ENCODE data around the gene EPHA8. TPM values are rescaled to one million over a fixed set of nuclear protein-coding genes. Genes with fewer than 3 reads are reported as not detected.
A peak's percentile ranks its signal among the peaks of the same experiment; 100 is the strongest.

The EPHA8 gene
- total and polyA plus RNA-seq, 9 of the 15 experiments (the other 6 are each of a cell fraction or from before 2014, with no cell fraction given) = not detected

DNA sequence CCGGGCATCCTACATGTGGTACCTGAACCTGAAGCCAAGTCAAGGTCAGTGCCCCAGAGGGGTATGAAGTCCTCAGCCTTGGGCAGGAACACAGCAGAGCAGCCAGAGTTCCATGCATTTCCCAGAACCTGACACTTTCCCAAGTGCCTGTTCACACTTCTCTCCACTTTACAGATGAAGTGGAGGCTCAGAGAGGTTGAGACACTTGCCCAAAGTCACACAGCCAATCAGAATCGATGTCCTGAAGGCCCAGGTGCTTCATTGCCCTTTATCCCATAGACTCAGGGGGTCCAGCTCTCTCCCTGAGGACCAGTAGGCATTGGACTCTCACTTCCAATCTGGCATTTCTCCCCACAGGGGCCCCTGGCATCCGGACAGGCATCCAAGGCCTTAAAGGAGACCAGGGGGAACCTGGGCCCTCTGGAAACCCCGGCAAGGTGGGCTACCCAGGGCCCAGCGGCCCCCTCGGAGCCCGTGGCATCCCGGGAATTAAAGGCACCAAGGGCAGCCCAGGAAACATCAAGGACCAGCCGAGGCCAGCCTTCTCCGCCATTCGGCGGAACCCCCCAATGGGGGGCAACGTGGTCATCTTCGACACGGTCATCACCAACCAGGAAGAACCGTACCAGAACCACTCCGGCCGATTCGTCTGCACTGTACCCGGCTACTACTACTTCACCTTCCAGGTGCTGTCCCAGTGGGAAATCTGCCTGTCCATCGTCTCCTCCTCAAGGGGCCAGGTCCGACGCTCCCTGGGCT lies 75.4 kb downstream of the EPHA8 start:
- CTCF ChIA-PET (ENCODE audit: low intra/inter-chr PET ratio) = interaction anchor here (6.1 kb wide), 1 partner anchor 216 kb away, joined by 96 read pairs; no protein-coding TSS in a partner anchor
- FAIRE-seq (peak; percentile 58), ATAC-seq (no peak), DNase-seq (ENCODE audit: extremely low read depth in 1 of 4, low spot score in 3 of 4) (no peak)
- no TSS peak for BruUV-seq (replicated peaks)
- Histone ChIP-seq H3K27me3 (ENCODE audit: control insufficient read depth in 2 of 2, insufficient read depth in 2 of 2, low read length in 2 of 2) (peaks cover 0 to 35% of the 10 kb centered on the region in 2 experiments; a peak in 2 of 5 replicates), H2AFZ (ENCODE audit: low read depth, low read length) (no peak overlapping the region), H3K9ac (ENCODE audit: insufficient read depth in 1 of 2, low read depth in 2 of 2, low read length in 2 of 2) (no peak overlapping the region), H3K79me2 (ENCODE audit: control insufficient read depth, insufficient read depth, low read length) (no peaks in the 10 kb centered on the region), H4K20me1 (replicated peaks; ENCODE audit: control insufficient read depth, insufficient read depth, low read length) (peaks cover 28% of the 10 kb centered on the region), H3K9me3 (replicated peaks; ENCODE audit: control insufficient read depth, insufficient read depth, low read depth, low read length) (no peaks in the 10 kb centered on the region), H3K27ac (ENCODE audit: extremely low read depth, low read depth, low read length) (no peak overlapping the region), H3K4me2 (ENCODE audit: insufficient read depth, low read length) (no peak overlapping the region), H3K36me3 (ENCODE audit: control insufficient read depth, insufficient read depth, low read length) (no peaks in the 10 kb centered on the region), H3K9me1 (ENCODE audit: control insufficient read depth, insufficient read depth, low read length) (no peaks in the 10 kb centered on the region), H3K4me1 (replicated peaks in 1 of 2; ENCODE audit: control insufficient read depth in 2 of 2, insufficient read depth in 2 of 2, low read length in 2 of 2) (peaks cover 0 to 11% of the 10 kb centered on the region in 2 experiments; a peak in 3 of 5 replicates), H3K4me3 (no peak overlapping the region)
- intact Hi-C loops (cut with micrococcal nuclease) (no loop called here), in situ Hi-C loops (cut with MboI) (no loop called here)
- POLR2A ChIA-PET = interaction anchor here (0.6 kb wide), 1 partner anchor 295 kb away, joined by 4 read pairs; no protein-coding TSS in a partner anchor
- 34% methylated on average over 23 of the region's 23 CpGs for WGBS (ENCODE audit: insufficient coverage, low coverage, missing lambda C conversion rate)
- TF ChIP-seq RCOR1 (IDR thresholded peaks at IDR 0.05; ENCODE audit: borderline replicate concordance in 1 of 2, low read depth in 2 of 2, low read length in 2 of 2) (peak in 1 of 2 experiments; percentile 46; a peak in 1 of 4 replicates), SOX6 (IDR thresholded peaks at IDR 0.05) (no peak), RERE (CRISPR knock-in tag; IDR thresholded peaks at IDR 0.05; ENCODE audit: borderline replicate concordance) (no peak), ELF1 (tag; IDR thresholded peaks at IDR 0.05) (0 out of 2 replicates have a peak, but pooled peaks have one; percentile 33), SMARCA5 (IDR thresholded peaks at IDR 0.05) (peak; percentile 83; the same call in 1 of the 2 replicates), E2F1 (CRISPR knock-in tag; IDR thresholded peaks at IDR 0.05) (no peak), ADNP (tag; IDR thresholded peaks at IDR 0.05) (peak; percentile 27; the same call in 1 of the 2 replicates), ZNF121 (CRISPR knock-in tag; conservative IDR thresholded peaks at IDR 0.05) (no peak), CREB1 (IDR thresholded peaks at IDR 0.05) (no peak), CREB1 (CRISPR knock-in tag; IDR thresholded peaks at IDR 0.05) (no peak), CHD4 (IDR thresholded peaks at IDR 0.05; ENCODE audit: insufficient read depth, insufficient replicate concordance, low read depth, low read length, poor library complexity, severe bottlenecking) (peak; percentile 39), BRD9 (IDR thresholded peaks at IDR 0.05; ENCODE audit: low read depth, partially characterized antibody) (peak; percentile 44)

All from K562 (cell line).